Transverse colon (tissue), 4 donors: ENCODE data around the gene C16orf96.

Experiments
- CTCF ChIP-seq, 5 experiments: fragments of 200-600 bp in 3 of 5; fragments of 450-650 bp in 2 of 5; sonication (generic) in 3 of 5; IDR thresholded peaks; 1 replicate in 2 of 5; 2 replicates in 3 of 5; pipeline ENCODE4 v1.5.1; 2016 to 2017; ENCODE audit warnings: antibody characterized with exemption in 5 of 5, inconsistent platforms in 3 of 5, mild to moderate bottlenecking in 2 of 5, moderate library complexity in 1 of 5
- EP300 ChIP-seq: sonication (generic); formaldehyde crosslinking; IDR thresholded peaks from one replicate; pipeline ENCODE4 v1.6.1; 2017; ENCODE audit warnings: antibody characterized with exemption, low read depth
- POLR2A ChIP-seq: fragments of 450-650 bp; IDR thresholded peaks from one replicate; pipeline ENCODE4 v1.6.1; 2016; ENCODE audit warnings: antibody characterized with exemption, mild to moderate bottlenecking, moderate library complexity
- POLR2AphosphoS5 ChIP-seq, 3 donors: sonication (generic); formaldehyde crosslinking; IDR thresholded peaks; one replicate each; pipeline ENCODE4 v1.6.1; 2016; ENCODE audit warnings: antibody characterized with exemption in 3 of 3

DNA sequence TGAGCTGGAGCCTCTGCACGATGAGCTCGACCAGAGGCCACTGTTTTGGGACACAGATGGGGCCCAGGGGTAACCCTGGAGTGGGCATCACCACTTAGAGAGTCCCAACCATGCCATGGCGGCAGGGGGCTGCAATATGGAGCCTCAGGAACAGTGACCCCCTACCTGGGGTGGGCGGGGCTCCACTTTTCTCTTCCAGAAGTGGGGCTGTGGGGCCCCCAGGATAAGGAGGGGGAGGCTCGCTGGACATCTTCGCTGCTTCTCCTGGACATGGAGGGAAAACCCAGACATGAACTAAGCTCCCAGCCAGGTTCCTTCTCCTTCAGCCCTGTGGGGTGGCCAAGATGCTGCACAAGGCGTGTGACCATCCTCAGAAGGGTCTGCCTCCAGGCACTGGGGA lies 42.3 kb upstream of the C16orf96 start:
- TF ChIP-seq CTCF (IDR thresholded peaks at IDR 0.05) (no peak), POLR2A (no peak), EP300 (no peak), POLR2AphosphoS5 (IDR thresholded peaks at IDR 0.05) (no peak)
